ENCODE measurements around the gene RFTN1. TPM values are rescaled to one million over a fixed set of nuclear protein-coding genes. Genes with fewer than 3 reads are reported as not detected.
A peak's percentile ranks its signal among the peaks of the same experiment; 100 is the strongest.

RFTN1 gene
- total and polyA plus RNA-seq, 10 of the 15 experiments (the other 5 are each of a cell fraction or from before 2014, with no cell fraction given) = 20.6 to 213 (median 147) TPM

- TF ChIP-seq E2F8 (IDR thresholded peaks at IDR 0.05; ENCODE audit: low read depth, partially characterized antibody) = no peak
- no peak for TF ChIP-seq FOXM1 (IDR thresholded peaks at IDR 0.05; ENCODE audit: low read depth, low read length)
Observed at GRCh38 chr3:16396202-16396601, 117.3 kb downstream of the RFTN1 start (continued).

DNA sequence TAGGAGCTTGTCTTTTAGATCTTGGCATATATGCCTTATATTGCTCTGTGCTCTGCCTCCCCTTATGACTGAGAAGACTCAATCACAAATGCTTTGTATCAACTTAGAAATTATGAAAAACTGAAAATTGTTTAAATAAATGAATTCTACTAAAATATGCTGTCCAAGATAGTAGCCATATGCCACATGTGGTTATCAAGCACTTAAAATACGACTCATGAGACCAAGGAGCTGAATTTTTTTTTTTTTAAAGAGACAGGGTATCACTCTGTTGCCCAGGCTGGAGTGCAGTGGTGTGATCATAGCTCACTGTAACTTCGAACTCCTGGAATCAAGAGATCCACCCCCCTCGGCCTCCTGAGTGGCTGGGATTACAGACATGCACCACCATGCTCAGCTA is 118.3 kb downstream of the RFTN1 start:
- in situ Hi-C loops (cut with MboI) (no loop called here), intact Hi-C loops (cut with micrococcal nuclease; ENCODE audit: unreplicated experiment) (no loop called here)
- ChIA-PET POLR2A (interaction anchor here (0.7 to 1.6 kb wide), 5 partner anchors 10 to 34 kb away, joined by 3 to 5 read pairs (median 3); no protein-coding TSS in a partner anchor), SMC1A (ENCODE audit: uncharacterized antibody, unreplicated experiment) (interaction anchor here (0.6 to 7.5 kb wide), 8 partner anchors 8 to 50 kb away, joined by 3 to 89 read pairs (median 4); no protein-coding TSS in a partner anchor), RAD21 (ENCODE audit: unreplicated experiment) (interaction anchor here (0.6 to 1.5 kb wide), 6 partner anchors 10 to 116 kb away, joined by 3 to 6 read pairs (median 3); no protein-coding TSS in a partner anchor), CTCF (interaction anchor here (1.0 kb wide), 1 partner anchor 16 kb away, joined by 3 read pairs; no protein-coding TSS in a partner anchor)
- Histone ChIP-seq H4K20me1 (ENCODE audit: control insufficient read depth, insufficient read depth) (no peaks in the 10 kb centered on the region), H3K79me2 (ENCODE audit: control insufficient read depth, insufficient read depth, low read length) (peaks cover 42% of the 10 kb centered on the region), H3K36me3 (ENCODE audit: control insufficient read depth in 2 of 2, insufficient read depth in 2 of 2, low read length in 1 of 2) (peaks cover 13 to 15% of the 10 kb centered on the region in 2 experiments), H3K4me2 (ENCODE audit: control insufficient read depth, insufficient read depth) (no peak overlapping the region), H3K9ac (ENCODE audit: control insufficient read depth, insufficient read depth, low read length) (no peak overlapping the region), H3K27me3 (replicated peaks in 1 of 2; ENCODE audit: control insufficient read depth in 2 of 2, insufficient read depth in 2 of 2, low read length in 1 of 2) (no peaks in the 10 kb centered on the region), H3K4me3 (no peak overlapping the region), H3K4me1 (ENCODE audit: control insufficient read depth, insufficient read depth, low read length) (peaks cover 10% of the 10 kb centered on the region), H2AFZ (ENCODE audit: control insufficient read depth, low read depth, low read length) (no peak overlapping the region), H3K9me3 (replicated peaks; ENCODE audit: control insufficient read depth, insufficient read depth, low read length) (peaks cover 12% of the 10 kb centered on the region), H3K27ac (ENCODE audit: control insufficient read depth, insufficient read depth) (no peak overlapping the region)
- ATAC-seq = no peak
- no TSS peak for BruUV-seq (replicated peaks)
- TF ChIP-seq PAX5 (IDR thresholded peaks at IDR 0.05; ENCODE audit: borderline replicate concordance, low read depth, low read length) (no peak), ZNF384 (IDR thresholded peaks at IDR 0.05; ENCODE audit: borderline replicate concordance, low read depth, low read length) (peak; percentile 53; the same call in 1 of the 2 replicates), NRF1 (conservative IDR thresholded peaks at IDR 0.05; ENCODE audit: low read depth, low read length) (no peak), EP300 (IDR thresholded peaks at IDR 0.05; ENCODE audit: borderline replicate concordance in 1 of 2, control insufficient read depth in 1 of 2, low read depth in 2 of 2, low read length in 2 of 2) (no peak)
- FAIRE-seq = no peak
- DNase-seq (ENCODE audit: low read depth, low spot score) = no peak
- WGBS (ENCODE audit: insufficient coverage, insufficient replicate concordance, low lambda C conversion rate, missing lambda C conversion rate) = 46% methylated on average over 3 of the region's 3 CpGs
